ENCODE measurements around the gene KIDINS220. TPM values are rescaled to one million over a fixed set of nuclear protein-coding genes. Genes with fewer than 3 reads are reported as not detected.

KIDINS220 gene
- total and polyA plus RNA-seq, 8 donors: 60.5 to 113 (median 95.0) TPM

DNA sequence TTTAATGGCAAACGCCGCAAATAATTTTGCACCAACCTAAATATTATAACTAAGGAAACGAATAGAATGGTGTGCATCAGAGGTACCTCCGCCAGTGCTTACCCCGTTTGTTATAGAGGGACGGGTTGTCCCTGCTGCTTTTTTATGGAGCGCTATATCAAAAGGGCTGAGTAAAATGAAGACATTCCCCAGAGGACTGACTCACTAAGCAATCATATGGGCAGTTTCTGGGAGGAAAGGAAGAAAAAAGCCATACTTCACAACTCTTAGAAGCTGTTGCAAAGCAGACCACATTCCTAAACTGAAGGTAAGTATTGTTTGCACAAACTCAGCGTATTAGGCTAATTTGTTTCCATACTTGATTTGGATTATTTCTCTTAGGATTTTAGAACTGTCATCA lies 142.7 kb downstream of the KIDINS220 start:
- ATAC-seq (peak; percentile 28), DNase-seq (no peak)
- Histone ChIP-seq H3K9me3 (peaks cover 0 to 3% of the 10 kb centered on the region in 2 donors), H3K27me3 (peaks cover 0 to 20% of the 10 kb centered on the region in 2 donors), H3K27ac (no peak overlapping the region), H3K4me3 (no peak overlapping the region), H3K36me3 (no peaks in the 10 kb centered on the region), H3K4me1 (peaks cover 3 to 8% of the 10 kb centered on the region in 2 donors)
- intact Hi-C loops (cut with DNase I): no loop called here
- TF ChIP-seq, protein P1, sequence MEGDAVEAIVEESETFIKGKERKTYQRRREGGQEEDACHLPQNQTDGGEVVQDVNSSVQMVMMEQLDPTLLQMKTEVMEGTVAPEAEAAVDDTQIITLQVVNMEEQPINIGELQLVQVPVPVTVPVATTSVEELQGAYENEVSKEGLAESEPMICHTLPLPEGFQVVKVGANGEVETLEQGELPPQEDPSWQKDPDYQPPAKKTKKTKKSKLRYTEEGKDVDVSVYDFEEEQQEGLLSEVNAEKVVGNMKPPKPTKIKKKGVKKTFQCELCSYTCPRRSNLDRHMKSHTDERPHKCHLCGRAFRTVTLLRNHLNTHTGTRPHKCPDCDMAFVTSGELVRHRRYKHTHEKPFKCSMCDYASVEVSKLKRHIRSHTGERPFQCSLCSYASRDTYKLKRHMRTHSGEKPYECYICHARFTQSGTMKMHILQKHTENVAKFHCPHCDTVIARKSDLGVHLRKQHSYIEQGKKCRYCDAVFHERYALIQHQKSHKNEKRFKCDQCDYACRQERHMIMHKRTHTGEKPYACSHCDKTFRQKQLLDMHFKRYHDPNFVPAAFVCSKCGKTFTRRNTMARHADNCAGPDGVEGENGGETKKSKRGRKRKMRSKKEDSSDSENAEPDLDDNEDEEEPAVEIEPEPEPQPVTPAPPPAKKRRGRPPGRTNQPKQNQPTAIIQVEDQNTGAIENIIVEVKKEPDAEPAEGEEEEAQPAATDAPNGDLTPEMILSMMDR (IDR thresholded peaks at IDR 0.05): no peak

DNA sequence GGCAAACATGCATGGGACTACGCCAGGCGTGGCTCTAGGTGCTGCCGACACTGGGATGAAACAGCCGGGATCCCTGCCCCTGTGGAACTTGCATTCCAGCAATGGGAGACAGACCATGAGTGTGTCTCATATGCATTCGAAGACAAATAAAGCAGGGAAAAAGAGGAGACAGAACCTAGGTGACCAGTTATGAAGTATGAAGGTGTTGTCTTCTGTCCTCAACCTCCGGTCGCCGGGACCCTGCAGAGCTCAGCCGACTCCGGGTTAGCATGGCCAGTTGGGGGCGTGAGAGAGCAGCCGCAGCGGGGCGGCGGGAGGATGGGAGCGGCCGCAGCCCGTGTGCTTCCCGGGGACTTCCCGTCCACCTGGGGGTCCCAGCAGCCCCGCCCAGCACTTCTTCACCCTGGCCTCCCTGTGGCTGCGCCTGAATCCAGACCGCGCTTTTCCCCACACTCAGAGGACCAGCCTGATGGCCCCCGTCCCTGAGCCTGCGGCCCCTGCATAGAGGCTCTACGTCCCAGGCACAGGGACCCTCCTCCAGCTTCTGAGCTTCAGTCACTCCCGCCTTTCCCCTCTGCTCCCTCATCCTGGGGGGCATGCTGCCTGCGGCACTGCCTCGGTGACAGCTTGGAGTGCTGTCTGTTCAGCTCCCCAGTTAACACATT lies 144.1 kb downstream of the KIDINS220 start:
- TF ChIP-seq, protein P1 (IDR thresholded peaks at IDR 0.05): peak; percentile 35 to 56
- Histone ChIP-seq H3K27ac (no peak overlapping the region), H3K27me3 (peaks cover 0 to 20% of the 10 kb centered on the region in 2 donors), H3K36me3 (no peaks in the 10 kb centered on the region), H3K9me3 (peaks cover 0 to 3% of the 10 kb centered on the region in 2 donors), H3K4me1 (peaks cover 3 to 8% of the 10 kb centered on the region in 2 donors), H3K4me3 (no peak overlapping the region)
- ATAC-seq (peak; percentile 98), DNase-seq (peak; percentile 29 to 86 (median 46))
- intact Hi-C loops (cut with DNase I): no loop called here

DNA sequence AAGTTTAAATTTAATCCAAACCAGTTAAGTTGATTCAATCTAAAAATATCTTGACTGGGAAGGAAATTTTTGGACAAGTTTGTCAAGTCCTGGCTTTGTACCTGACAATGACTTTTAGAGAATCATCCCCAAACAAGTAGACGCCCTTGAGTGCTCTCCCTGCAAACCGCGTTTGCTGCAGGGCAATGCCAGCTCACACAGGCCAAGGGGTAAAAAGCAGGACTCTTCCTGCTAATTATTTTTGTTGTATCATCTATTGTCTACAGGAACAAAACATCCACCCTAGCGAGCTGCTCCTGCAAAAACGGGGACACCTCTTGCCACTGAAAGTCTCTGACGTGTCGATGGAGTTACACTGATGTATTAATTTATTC lies 144.6 kb downstream of the KIDINS220 start:
- TF ChIP-seq, protein P1 (IDR thresholded peaks at IDR 0.05): no peak
- no peak overlapping the region for H3K4me3 ChIP-seq
- intact Hi-C loops (cut with DNase I): no loop called here

DNA sequence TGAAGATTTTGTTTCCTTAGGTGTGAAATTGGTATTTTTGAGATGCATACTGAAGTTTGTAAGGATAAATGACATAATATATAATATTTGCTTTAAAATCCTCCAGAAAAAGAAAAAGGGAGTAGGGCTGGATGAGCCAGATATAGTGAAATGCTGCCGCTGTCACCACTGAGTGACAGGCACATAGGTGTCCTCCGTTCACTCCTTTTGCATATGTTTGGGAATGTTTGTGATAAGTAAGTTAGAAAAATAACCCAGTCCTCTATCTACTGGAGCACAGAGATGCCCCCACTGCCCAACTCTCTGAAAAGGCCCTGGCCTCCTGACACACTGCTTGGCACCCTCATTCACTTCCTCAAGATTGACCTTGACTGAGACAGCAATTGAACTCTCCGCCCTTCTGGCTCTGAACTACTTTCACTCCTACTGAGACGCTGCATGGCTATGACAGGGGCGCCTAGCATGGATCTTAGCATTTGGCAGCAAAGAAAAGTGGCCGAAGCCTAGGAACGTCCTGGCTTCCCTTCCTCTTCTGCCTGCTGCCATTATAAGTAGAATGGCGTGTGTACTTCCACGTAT lies 145.5 kb downstream of the KIDINS220 start:
- H3K27ac ChIP-seq: no peak overlapping the region
- no peaks in the 10 kb centered on the region for H3K9me3 ChIP-seq
- intact Hi-C loops (cut with DNase I): no loop called here
- no peak for DNase-seq
- TF ChIP-seq, protein P1 (IDR thresholded peaks at IDR 0.05): no peak
- no peak overlapping the region for H3K4me3 ChIP-seq
- H3K36me3 ChIP-seq: no peaks in the 10 kb centered on the region
- peaks cover 0 to 20% of the 10 kb centered on the region in 2 donors for H3K27me3 ChIP-seq
- peaks cover 3 to 8% of the 10 kb centered on the region in 2 donors for H3K4me1 ChIP-seq
- ATAC-seq: no peak

More for the DNA sequence above, 144.6 kb downstream of the KIDINS220 start:
- no peak for ATAC-seq
- Histone ChIP-seq H3K36me3 (no peaks in the 10 kb centered on the region), H3K9me3 (no peaks in the 10 kb centered on the region), H3K4me1 (peaks cover 3 to 8% of the 10 kb centered on the region in 2 donors), H3K27me3 (peaks cover 0 to 20% of the 10 kb centered on the region in 2 donors), H3K27ac (no peak overlapping the region)
- DNase-seq: no peak

DNA sequence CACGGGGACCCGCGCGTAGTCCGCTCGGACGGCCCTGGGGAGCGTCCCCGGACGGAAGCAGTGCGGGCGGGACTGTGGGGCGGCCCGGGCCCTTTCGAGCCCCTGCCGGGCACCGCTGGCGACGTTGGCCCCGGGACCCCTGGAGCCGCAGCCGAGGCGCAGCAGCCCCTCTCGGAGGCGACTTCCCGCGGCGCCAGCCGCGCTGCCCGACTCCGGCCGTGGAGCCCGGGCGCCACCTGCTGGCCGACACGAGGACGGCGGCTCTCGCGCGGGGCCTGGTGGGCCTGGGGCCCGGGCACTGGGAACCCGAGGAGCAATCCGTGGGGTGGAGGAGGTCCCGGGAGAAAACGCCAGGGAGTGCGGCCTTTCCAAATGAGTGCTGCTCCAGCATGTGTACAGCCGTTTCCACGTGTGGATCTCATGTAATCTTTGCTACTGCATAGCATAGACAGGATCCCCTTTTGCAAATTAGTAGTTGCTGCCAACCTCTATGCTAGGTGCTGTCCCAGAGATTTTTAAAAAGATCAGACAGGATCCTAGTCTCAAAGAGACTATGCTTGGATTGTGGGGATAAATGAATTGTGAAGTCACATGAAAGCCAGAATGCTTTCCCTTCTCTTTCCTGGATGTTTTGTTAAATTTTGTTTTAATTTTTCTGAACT lies 151.6 kb downstream of the KIDINS220 start:
- intact Hi-C loops (cut with DNase I): loop anchor here in 1 of 2 donors (10.0 kb wide), 1 partner anchor 1251 kb away; no protein-coding TSS in a partner anchor
- peaks cover 2 to 32% of the 10 kb centered on the region in 2 donors for H3K4me1 ChIP-seq
- no peaks in the 10 kb centered on the region for H3K27me3 ChIP-seq
- TF ChIP-seq, protein P1 (IDR thresholded peaks at IDR 0.05): peak; percentile 98
- H3K9me3 ChIP-seq: no peaks in the 10 kb centered on the region
- peak; percentile 68 to 97 (median 80) for DNase-seq
- peak overlapping the region; percentile 60 to 76 for H3K4me3 ChIP-seq
- peak; percentile 45 for ATAC-seq
- no peaks in the 10 kb centered on the region for H3K36me3 ChIP-seq
- H3K27ac ChIP-seq: peak overlapping the region; percentile 80 to 87

Data from left lung (tissue), 10 donors.